Keratinocyte (primary cell): Measurements from ENCODE around the gene LDB1. TPM values are rescaled to one million over a fixed set of nuclear protein-coding genes. Genes with fewer than 3 reads are reported as not detected.
A peak's percentile ranks its signal among the peaks of the same experiment; 100 is the strongest.

ENCODE experiments used
- DNase-seq: peaks from one replicate; pipeline ENCODE4 v3.0.0-alpha.2; 2011; ENCODE audit warnings: low read depth, missing footprints, low spot score
- FAIRE-seq: peaks from 2 replicates; lab custom pipeline; 2011; peaks lifted over from hg19 to GRCh38; lab: Jason Lieb, UNC
- H2AFZ ChIP-seq: 2 replicates; pipeline ENCODE4 v1.6.0; 2012; ENCODE audit warnings: low read length, control low read depth, inconsistent platforms; ENCODE audit not compliant: control insufficient read depth
- H3K27ac ChIP-seq: 2 replicates; pipeline ENCODE4 v1.5.1; 2011; ENCODE audit warnings: low read length; ENCODE audit not compliant: control insufficient read depth, insufficient read depth
- H3K27me3 ChIP-seq: 3 replicates; pipeline ENCODE4 v1.6.0; 2011; ENCODE audit warnings: low read length; ENCODE audit not compliant: control insufficient read depth, insufficient read depth; ENCODE audit errors: extremely low read depth
- H3K36me3 ChIP-seq, 2 experiments: 2 replicates in 1 of 2; 3 replicates in 1 of 2; pipeline ENCODE4 v1.5.1; 2011; ENCODE audit warnings: low read length in 2 of 2, mild to moderate bottlenecking in 1 of 2; ENCODE audit not compliant: control insufficient read depth in 2 of 2, insufficient read depth in 2 of 2; ENCODE audit errors: extremely low read depth in 1 of 2
- H3K4me1 ChIP-seq: 3 replicates; pipeline ENCODE4 v1.5.1; 2011; ENCODE audit warnings: low read length; ENCODE audit not compliant: control insufficient read depth, insufficient read depth; ENCODE audit errors: extremely low read depth
- H3K4me2 ChIP-seq: 3 replicates; pipeline ENCODE4 v1.6.0; 2011; ENCODE audit warnings: low read depth, low read length; ENCODE audit not compliant: control insufficient read depth, insufficient read depth; ENCODE audit errors: extremely low read depth
- H3K4me3 ChIP-seq, 3 experiments: fragments of 200-600 bp in 1 of 3; sonication (generic) in 1 of 3; 2 replicates in 2 of 3; 3 replicates in 1 of 3; pipeline ENCODE4 v1.5.1; 2011 to 2016; ENCODE audit warnings: low read length in 3 of 3, mild to moderate bottlenecking in 3 of 3, control low read depth in 2 of 3, inconsistent platforms in 1 of 3, low read depth in 1 of 3, mixed read lengths in 1 of 3, mixed run types in 1 of 3, moderate library complexity in 1 of 3; ENCODE audit not compliant: control insufficient read depth in 2 of 3, insufficient read depth in 2 of 3; ENCODE audit errors: extremely low read depth in 1 of 3
- H3K79me2 ChIP-seq: 2 replicates; pipeline ENCODE4 v1.6.0; 2012; ENCODE audit warnings: low read length; ENCODE audit not compliant: control insufficient read depth, insufficient read depth
- H3K9ac ChIP-seq: 3 replicates; pipeline ENCODE4 v1.6.0; 2011; ENCODE audit warnings: low read length; ENCODE audit not compliant: control insufficient read depth, insufficient read depth; ENCODE audit errors: extremely low read depth
- H3K9me1 ChIP-seq: 3 replicates; pipeline ENCODE4 v1.6.0; 2011; ENCODE audit warnings: low read length; ENCODE audit not compliant: control insufficient read depth, insufficient read depth; ENCODE audit errors: extremely low read depth
- H3K9me3 ChIP-seq: 2 replicates; pipeline ENCODE4 v1.5.1; 2012; ENCODE audit warnings: low read depth, low read length; ENCODE audit not compliant: control insufficient read depth
- H4K20me1 ChIP-seq: 3 replicates; pipeline ENCODE4 v1.6.0; 2011; ENCODE audit warnings: low read length; ENCODE audit not compliant: control insufficient read depth, insufficient read depth; ENCODE audit errors: extremely low read depth
- CTCF ChIP-seq, 3 experiments: IDR thresholded peaks in 1 of 3; conservative IDR thresholded peaks in 1 of 3; optimal IDR thresholded peaks in 1 of 3; 2 replicates in 2 of 3; 3 replicates in 1 of 3; pipeline versions ENCODE3 to v1.5.1; 2011; ENCODE audit warnings: low read length in 3 of 3, mild to moderate bottlenecking in 3 of 3, moderate library complexity in 2 of 3, control low read depth in 1 of 3, inconsistent platforms in 1 of 3; ENCODE audit not compliant: insufficient read depth in 2 of 3; ENCODE audit errors: extremely low read depth in 1 of 3
- EZH2 ChIP-seq: IDR thresholded peaks from one replicate; pipeline ENCODE4 v1.6.1; 2012; ENCODE audit warnings: inconsistent platforms, mild to moderate bottlenecking, low read length, moderate library complexity
- dilution Hi-C: fragments of 300-500 bp; cut with MboI; formaldehyde crosslinking; loops from one replicate; pipeline ENCODE4 v1.7.0; 2020; ENCODE audit warnings: low sequenced_read_pairs; ENCODE audit not compliant: extremely low pct_ligation_motif_present
- polyA plus RNA-seq, 5 experiments: library from polyadenylated mRNA; depleted of rRNA in 3 of 5; stranded (reverse) in 3 of 5; stranded (forward) in 1 of 5; unstranded in 1 of 5; fragments of >200 nt; gene quantifications; 1 replicate in 1 of 5; 2 replicates in 3 of 5; 3 replicates in 1 of 5; pipeline versions ENCODE4 v1.2.1 to v1.2.3, GENCODE V29; 2011 to 2012; ENCODE audit warnings: missing spikeins in 2 of 5, low read depth in 1 of 5, low replicate concordance in 1 of 5

The LDB1 gene
- polyA plus RNA-seq, 1 donor (not counting 4 experiments of a cell fraction or from before 2014, with no cell fraction given) = 97.3 TPM

GRCh38 chr10:102065561-102066398 lies 54.4 kb downstream of the LDB1 start:
- Histone ChIP-seq H2AFZ (peak overlapping the region; percentile 77), H3K4me2 (peak overlapping the region; percentile 90), H3K4me1 (peaks cover 22% of the 10 kb centered on the region), H3K36me3 (peaks cover 1 to 19% of the 10 kb centered on the region in 2 experiments), H3K27ac (peak overlapping the region; percentile 69), H4K20me1 (peaks cover 2% of the 10 kb centered on the region), H3K9me1 (no peaks in the 10 kb centered on the region), H3K4me3 (peak overlapping the region; percentile 76 to 85 (median 82)), H3K27me3 (no peaks in the 10 kb centered on the region), H3K9me3 (no peaks in the 10 kb centered on the region), H3K9ac (peak overlapping the region; percentile 86), H3K79me2 (peaks cover 37% of the 10 kb centered on the region)
- TF ChIP-seq CTCF (optimal IDR thresholded peaks at IDR 0.05 in 1 of 3, IDR thresholded peaks at IDR 0.05 in 1 of 3, conservative IDR thresholded peaks at IDR 0.05 in 1 of 3; ENCODE audit: extremely low read depth in 1 of 3, insufficient read depth in 2 of 3, low read length in 3 of 3) = peak in 1 of 3 experiments; percentile 24
- TF ChIP-seq EZH2 = no peak
- dilution Hi-C loops = no loop called here
- DNase-seq (no peak), FAIRE-seq (no peak)

DNA sequence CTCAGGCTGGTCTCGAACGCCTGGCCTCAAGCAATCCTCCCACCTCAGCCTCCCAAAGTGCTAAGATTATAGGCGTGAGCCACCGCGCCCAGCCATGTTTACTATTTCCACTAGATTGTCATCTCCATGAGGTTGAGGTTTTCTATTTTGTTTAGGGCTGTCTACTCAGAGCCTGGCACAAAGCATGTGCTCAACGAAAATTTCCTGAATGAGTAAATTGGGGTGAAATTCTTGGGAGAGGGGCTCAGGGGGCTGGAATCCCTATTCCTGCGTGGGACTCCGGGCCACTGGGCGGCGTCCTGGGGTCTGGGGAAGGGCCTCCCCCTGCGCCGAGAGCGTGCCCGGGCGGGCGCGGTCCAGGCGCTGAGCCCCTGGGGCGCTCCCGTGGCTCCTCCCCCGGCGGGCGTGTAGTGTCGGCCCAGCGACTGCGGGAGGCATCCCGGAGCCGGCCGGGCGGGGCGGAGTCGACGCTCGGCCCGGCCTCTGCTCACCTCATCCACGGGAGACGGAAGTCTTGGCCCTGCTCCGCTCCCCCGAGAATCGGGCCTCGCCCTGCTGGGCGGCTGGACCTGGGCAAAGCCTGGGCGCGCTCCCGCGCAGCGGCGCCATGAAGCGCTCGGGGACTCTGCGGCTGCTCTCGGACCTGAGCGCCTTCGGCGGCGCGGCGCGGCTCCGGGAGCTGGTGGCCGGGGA lies 55.2 kb downstream of the LDB1 start, which contains the start of gene HPS6:
TSS of gene HPS6 (plus strand) at position 482 of the 693 bp plus-strand sequence. CDS start at position 608, 126 bp downstream.
- H3K4me1 ChIP-seq = peaks cover 22% of the 10 kb centered on the region
- no peaks in the 10 kb centered on the region for H3K27me3 ChIP-seq
- peak; percentile 26 for FAIRE-seq
- H3K79me2 ChIP-seq = peaks cover 37% of the 10 kb centered on the region
- H3K4me2 ChIP-seq = peak within 1 kb of the TSS; percentile 90
- peak within 1 kb of the TSS; percentile 69 for H3K27ac ChIP-seq
- H3K36me3 ChIP-seq = peaks cover 1 to 19% of the 10 kb centered on the region in 2 experiments
- H3K9ac ChIP-seq = peak within 1 kb of the TSS; percentile 86
- no peaks in the 10 kb centered on the region for H3K9me3 ChIP-seq
- H3K9me1 ChIP-seq = no peaks in the 10 kb centered on the region
- peak within 1 kb of the TSS; percentile 77 for H2AFZ ChIP-seq
- TF ChIP-seq EZH2 (no peak), CTCF (optimal IDR thresholded peaks at IDR 0.05 in 1 of 3, IDR thresholded peaks at IDR 0.05 in 1 of 3, conservative IDR thresholded peaks at IDR 0.05 in 1 of 3; ENCODE audit: extremely low read depth in 1 of 3, insufficient read depth in 2 of 3, low read length in 3 of 3) (peak in 2 of 3 experiments; percentile 10 to 25)
- peak within 1 kb of the TSS; percentile 76 to 85 (median 82) for H3K4me3 ChIP-seq
- peak; percentile 71 for DNase-seq
- peaks cover 2% of the 10 kb centered on the region for H4K20me1 ChIP-seq
- dilution Hi-C loops = no loop called here
